ENCODE data around the gene LRTM1.

Gene LRTM1

DNA sequence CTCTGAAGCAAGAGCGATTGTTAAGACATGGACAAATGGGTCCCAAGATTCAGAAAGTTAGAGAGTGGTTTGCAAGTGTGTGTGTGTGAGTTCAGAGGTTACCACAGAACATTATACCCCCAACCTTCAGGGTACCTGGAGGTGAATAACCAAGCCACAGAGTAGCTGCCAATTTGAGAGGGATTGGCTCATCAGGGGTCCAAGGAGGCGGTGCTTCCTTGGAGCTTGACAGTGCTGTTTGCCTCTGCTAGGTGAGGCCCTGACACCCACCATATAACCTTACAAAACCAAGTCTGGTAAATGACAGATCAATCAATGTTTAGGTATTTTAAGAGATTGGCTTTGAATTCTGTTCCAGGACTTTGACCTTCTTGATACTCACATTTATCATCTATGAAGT is 35.7 kb downstream of the LRTM1 start:
- no peak for DNase-seq (ENCODE audit: low read depth)

DNA sequence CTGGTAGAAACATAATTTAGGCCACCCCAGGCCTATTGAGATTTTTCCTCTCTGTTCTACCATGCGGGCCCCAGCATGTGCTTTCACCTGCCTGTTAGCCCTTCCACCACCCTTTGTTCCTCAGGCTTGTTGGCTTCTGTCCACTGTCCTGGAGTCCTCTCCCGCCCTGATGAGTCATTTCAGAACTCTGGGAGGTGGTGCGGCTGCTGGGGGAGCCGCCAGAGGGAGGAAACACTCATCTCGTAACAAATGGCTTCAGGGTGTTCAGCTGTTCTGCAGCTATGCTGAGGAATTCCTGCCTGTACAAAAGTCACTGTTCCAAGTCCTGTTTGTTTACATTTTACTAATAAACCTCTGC is 36.3 kb downstream of the LRTM1 start:
- no peak for DNase-seq (ENCODE audit: low read depth)

DNA sequence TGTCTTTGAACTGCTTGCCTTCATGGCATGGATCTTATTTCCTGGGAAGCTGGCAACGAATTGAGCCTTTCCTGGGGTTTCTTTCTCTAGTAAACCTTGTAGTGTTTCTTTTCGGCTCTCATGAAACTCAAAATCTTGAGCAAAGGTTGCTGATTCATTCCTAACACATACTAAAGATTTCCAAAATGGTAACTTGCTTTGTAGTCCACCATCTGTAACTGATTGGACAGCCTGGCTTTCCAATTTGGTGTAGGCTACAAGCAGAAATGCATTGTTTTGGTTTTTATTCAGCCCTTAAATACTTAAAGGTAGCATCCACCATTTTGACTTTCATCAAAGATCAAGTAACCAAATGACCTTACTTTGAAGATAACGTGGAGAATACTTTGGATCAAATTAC is 38.1 kb downstream of the LRTM1 start:
- no peak for DNase-seq (ENCODE audit: low read depth)

DNA sequence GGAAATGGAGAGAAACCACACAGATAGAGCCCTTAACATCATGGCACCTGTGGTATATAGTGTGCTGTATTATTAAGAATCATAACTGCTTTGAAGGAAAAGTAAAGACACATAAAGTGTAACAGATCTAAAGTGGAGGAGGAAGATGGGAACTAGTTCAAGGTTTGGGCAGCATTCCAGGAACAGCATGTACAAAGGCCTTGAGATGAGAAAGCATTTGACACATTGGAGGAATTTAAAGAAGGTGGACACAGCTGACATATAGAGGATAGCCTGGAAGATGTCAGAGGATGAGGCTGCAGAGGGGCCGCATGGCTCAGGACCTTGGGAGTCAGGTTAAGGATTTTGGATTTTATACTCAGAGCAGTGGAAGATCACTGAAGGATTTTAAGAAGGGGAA is 39.0 kb downstream of the LRTM1 start:
- DNase-seq (ENCODE audit: low read depth) = no peak

DNA sequence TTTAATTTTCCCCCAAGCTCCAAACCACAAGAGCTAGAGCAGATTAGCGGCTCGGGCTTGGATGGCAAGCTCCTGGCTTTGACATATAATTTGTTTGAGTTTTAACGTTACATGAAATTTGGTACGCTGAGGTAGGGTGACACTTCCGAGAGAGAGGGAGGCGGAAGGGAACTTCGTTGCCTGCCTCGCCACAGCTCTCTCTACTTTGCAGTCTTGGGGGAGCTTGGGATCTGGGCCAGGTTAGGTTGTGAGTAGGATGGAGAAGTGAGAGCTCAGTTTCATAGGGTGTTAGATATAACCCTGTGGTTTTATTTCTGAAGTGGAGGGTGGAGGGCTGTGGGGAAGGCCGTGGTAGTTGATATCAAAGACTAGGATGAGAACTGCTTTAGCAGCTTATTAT is 39.7 kb downstream of the LRTM1 start:
- no peak for DNase-seq (ENCODE audit: low read depth)

DNA sequence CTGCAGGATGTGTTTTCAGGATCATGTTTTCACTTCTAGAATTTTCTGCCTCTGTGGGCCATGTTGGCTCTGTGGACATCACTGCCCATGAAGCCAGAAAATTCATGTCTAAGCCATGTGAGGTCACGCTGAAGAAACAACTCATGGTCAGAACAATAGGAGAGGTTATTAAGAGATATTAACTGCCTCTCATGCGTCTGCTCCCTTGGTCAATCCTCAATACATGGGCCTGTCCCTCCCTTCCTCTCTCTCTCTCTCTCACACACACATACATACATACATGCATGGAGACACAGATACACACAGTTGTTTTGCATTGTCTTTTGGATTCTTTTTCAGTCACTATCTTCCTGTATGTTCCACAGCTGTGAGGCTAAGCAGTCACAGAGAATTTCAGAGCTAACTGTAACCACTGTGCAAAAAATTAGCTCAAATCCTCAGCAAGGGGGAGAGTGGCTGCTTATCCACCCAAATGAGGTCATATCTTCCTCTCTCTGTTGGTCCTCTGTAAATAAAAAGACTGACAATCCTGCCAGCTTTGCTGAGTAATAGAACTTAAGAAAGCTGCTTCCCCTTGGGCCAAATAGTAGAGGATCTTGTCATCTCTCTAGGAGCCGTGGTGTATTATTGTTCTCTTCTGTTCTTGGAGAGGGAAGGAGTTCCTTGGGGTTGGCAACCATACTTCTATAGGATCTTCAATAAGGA is 45.6 kb downstream of the LRTM1 start:
- DNase-seq (ENCODE audit: low read depth) = no peak

DNA sequence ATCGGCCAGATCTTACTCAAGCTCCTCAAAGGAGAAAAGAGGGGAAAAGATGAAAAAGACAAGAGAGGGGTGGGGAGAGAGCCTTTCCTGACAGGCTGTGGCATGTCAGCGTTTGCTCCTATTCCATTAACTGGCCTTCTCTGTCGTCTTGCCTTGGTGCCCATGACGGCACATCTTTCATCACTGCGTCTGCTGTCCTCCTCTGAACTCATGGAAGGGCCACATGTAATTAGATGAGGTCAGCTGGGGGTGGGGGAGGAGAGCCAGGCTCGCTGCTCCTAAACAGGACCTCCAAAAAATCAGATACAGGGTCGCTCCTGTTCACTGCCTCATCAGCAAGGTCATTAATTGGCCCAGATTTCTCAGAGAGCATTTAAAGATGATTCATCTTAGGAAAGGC is 49.7 kb downstream of the LRTM1 start:
- DNase-seq (ENCODE audit: low read depth) = no peak

DNA sequence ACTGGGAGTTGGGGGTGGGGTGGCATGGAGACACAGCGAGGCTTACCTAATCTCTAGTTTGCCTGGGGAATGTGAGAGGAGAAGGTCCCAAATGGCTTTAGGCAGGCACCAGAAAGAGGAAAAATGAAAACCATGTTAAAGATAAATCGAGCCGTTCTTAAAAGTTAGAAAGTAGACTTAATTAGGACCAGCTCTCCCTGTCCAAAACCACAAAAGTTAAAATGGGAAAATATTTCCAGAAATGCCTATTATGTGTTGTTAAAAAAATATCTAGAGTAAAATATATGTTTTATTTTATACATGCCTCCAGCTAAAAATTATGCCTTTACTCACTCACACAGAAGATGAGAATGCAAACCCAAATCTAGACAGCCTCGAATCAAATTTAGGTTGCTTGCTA is 50.1 kb downstream of the LRTM1 start:
- DNase-seq (ENCODE audit: low read depth) = no peak

DNA sequence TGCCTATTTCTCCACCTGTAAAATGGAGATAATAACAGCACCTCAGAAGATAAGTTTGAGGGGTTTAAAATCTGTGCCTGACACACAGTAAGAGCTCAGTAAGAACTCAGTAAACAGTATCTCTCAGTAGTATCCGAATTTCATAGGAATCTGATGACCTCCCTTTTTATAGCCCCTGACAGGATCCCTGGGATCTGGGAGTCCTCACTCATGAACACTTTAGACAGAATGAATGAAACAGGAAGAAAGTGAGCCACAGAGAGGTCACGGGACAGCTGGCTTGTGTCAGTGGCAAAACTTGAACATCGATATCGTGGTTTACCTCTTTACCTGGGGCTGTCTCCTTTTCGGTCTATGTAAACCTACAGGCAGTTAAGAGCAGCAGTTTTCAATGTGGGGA is 51.2 kb downstream of the LRTM1 start:
- DNase-seq (ENCODE audit: low read depth) = no peak

DNA sequence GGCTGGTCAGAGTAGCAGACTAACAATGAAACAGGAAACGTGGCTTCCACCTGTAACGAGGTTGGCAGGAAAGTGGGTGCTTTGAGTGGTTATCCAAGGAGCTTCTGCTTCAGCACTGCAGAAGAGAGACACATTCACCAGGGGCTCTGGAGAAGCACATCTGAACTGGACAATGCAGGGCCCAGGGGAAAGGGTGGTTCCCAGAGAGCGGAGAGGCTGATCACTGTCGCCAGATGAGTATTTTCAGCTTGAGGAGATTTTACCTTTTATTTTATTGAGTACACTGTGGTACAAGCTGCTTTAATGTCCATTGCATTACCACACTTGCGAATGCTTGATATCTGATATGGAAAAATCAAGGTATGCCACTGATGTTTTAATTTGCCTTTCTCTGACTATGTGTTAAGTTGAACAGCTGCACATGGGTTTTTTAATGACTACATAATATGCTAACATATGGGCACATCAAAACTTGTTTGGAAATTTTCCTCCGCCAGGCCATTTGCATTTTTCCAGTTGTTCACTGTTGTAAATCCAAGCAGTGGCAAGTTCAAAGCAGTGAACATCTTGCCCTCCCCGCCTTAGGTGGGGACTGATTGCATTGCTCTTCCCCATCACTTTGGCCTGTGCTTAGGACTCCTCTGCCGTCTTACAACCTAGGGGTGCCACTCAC is 52.1 kb downstream of the LRTM1 start:
- DNase-seq (ENCODE audit: low read depth) = no peak

DNA sequence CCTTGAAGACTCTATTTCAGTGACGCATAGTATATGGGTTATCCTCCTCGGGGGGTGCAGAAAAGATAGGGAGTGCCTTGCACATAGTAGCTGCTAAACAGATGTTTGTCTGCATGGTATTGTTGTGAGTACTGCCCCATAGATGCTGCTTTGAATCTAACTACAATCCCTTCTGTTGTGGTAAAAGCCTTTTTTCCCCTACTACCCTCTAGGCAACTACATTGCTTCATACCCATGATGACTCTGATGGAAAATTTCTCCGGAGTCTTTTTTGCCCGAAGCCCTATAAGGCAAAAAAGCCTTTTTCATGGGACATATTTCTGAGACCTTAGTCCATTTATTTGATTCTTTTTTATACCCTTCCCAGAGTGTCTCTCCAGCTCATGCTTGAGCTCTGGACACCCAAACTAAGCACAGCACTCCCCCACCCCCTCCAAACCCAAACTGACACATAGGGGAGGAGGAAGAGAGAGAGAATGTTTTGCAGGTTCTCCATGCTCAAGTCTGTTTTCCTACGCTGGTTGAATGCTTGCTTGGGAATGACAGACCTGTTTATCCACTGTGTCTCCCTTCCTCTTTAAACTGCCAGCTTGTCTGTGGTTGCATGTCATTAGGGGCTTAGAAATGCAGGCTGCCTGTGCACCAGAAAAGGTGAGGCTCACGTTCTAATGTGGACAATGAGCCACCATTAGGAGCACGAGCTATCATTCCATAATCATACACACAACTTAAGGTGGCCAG is 52.9 kb downstream of the LRTM1 start:
- no peak for DNase-seq (ENCODE audit: low read depth)

DNA sequence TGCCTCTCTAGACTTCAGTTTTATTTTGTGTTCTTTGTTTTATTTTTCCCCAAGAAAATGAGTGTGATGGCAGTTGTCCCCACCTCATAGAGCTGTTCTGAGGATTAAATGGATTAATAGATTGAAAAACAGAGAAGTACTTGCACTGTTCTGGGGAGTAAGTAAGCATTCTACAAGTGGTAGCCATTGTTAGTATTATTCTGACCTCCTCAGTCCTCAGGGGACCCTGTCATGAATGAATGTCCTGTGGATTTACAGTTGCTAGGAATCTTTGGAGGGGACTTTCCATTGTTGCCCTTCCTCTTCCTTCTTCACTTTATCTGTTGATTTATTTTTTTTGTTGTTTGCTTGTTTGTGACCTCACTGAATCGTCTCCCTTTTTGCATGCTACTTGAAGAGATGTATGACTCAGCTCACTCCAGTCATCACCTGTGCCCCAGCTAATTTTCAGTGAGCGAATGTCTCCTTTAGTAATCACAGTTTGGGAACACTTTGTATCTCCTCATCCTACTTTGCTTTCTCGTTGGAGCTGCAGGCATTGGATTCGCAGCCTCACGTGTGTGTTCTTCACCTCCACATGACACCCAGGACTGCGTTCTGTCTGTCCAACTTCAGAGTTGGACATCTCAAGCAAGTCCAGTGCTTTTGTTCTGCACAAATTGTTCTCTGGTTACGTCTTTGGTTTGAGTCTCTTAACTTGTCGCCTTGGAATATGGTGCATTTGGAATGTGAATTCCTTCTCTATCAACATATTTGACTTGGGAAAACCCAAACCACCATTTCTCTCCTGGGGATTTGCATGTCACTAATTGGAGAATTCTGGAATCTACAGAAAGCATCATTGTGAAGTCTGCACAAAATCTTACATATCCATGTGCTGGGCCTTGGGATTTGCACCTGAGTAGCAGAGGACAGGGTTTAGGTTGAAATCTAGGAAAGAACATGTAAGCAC is 54.5 kb downstream of the LRTM1 start:
- no peak for DNase-seq (ENCODE audit: low read depth)

DNA sequence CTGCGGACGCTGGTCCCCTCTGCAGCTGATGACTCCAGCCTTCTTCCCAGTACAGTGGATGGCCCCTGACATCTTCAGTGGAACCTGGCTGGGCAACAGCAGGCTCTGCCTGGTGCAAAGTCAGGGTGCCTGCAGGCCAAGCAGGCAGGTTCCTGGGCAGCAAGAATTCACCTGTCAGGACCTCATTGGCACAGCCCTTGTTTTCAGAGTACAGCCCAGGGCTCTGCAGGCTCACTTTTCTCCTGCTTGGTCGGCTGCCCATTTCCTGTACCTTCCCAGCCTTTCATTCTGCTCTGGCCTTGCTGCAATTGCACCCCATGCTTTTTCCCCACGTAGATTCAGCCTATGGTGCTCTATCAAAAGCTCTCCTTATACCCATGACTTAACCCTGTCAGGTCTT is 56.0 kb downstream of the LRTM1 start:
- no peak for DNase-seq (ENCODE audit: low read depth)

DNA sequence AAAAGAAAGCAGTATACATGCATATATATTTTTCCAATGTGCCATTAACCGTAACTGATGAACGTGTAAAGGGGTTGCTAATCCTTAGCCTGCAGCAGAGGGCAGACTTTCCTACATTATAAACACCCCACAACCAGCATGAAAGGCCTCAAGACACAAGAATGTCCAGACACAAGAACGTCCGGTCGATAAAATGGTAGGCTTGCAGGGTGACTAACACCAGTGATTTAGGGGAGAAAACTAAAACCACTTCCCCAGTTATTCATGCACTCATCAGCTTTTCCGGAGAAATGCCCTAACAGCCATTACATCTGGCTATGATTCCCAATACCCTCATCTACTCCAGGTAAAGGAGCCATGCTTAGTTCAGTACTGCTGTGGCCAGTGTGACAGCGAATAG is 57.4 kb downstream of the LRTM1 start:
- DNase-seq (ENCODE audit: low read depth) = no peak
